Activated CD4-positive, alpha-beta T cell treated with anti-CD3 and anti-CD28 coated beads for 4 hours (primary cell): ENCODE measurements around the gene SLC35F4.

Source experiments
- DNase-seq, 2 donors: peaks; one replicate each; pipeline ENCODE4 v3.0.0-alpha.2; 2020

The SLC35F4 gene

DNA sequence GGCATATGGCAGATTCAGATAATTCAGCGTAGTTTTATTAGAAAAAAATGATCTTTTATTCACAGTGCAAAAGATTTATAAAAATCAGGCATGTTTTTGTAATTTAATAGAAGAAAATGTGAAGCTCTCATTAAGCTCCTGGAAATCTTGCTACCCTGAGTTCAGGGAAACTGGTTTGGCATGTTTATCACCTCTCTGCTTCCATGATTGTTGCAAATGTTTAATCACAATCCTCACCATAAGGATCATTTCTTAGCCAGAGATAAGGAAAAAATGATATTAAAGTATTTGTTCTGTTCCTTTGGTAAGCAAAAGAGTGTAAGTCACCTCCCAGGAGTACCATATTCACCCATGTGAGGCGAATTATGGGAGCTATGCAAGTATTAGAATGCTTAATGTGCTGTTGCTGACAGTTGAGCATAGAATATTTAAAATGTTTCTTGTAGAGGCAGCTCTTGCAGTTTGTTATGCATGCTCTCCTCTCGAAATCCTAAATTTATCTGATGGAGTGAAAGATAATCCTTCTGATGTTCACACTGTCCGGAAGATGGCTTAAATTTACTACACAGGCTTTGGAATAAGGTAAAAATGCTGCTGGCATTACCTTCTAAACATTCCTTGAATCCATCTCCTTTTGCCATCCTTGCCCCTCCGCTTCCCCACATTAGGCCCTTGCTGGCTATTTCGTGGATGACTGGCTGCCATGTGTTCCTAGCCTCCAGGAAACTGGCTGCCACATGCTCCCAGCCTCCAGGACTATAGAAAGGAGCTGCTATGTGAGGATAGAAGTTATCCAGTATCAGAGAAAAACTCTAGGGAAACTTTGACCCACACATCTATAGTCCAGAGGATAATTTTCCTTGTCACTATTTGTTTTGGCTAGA lies 256.5 kb downstream of the SLC35F4 start:
- DNase-seq, result no peak

DNA sequence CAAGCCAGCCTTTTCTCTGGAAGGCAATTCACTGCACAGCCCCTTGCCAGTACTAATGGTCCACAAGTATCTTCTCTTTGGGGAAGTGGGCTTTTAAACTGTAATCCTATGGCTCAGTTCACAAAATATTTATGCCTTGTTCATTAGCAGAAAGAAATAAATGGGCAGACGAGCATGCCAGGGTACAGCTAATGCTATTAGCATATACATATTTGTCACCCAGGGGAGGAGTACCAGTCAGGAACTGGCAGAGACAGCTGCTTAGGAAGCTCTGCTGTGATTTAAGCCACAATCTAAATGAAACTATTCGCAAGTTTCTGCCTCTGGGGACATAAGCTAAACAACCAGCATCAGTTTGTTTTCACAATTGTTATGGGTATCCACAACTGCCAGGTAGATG lies 258.8 kb downstream of the SLC35F4 start:
- DNase-seq, result no peak

DNA sequence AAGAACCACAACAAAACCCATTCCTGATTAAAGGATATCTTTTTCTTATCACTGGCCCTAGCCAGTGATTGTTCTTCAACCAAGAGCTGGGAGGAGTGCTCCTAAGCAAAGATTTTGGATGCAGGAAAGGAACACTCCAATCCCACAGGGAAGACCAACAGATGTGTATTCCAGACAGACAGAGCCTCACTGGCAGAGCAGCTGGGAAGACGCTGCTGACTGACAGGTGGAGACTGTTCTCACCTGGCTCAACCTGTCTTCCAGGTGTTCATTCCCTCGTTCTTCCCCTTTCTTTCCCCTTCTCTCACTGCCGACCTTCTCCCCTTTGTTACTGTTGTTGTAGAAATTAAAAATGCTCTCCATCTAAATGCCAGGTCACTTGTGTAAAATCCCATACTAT lies 282.5 kb downstream of the SLC35F4 start:
- DNase-seq, result no peak

DNA sequence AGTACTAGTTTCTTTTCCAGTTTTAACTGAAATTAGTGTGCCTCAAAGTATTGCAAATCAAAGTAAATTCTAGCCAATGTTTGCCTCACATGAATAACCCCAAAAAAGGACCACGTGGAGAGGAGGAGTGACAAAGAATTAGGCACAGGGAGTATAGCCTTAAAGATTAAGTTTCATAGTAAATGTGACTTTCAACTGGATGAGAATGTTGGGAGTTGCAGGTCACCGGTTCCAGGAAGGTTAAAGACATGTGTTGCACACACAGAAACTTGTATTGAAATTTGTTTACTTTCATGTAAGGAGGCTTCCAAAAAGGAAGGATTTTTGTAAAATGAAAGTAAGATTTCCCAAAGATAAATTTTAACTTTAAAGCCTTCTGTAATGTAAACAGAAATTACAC lies 283.1 kb downstream of the SLC35F4 start:
- no peak for DNase-seq

DNA sequence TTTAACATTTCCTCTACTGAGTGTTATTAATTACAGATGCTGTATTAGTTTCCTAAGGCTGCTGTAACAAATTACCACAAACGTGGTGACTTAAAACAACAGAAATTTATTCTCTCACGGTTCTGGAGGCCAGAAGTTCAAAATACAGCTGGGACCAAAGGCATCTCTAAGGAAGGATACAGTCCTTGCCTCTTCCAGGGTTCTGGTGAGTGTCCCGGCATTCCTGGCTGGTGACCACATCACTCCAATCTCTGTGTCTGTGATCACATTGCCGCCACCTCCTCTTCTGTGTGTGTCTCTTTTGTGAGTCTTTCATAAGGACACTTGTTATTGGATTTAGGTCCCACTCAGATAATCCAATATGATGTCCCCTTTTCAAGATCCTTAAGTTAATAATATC lies 287.1 kb downstream of the SLC35F4 start:
- DNase-seq, result no peak

DNA sequence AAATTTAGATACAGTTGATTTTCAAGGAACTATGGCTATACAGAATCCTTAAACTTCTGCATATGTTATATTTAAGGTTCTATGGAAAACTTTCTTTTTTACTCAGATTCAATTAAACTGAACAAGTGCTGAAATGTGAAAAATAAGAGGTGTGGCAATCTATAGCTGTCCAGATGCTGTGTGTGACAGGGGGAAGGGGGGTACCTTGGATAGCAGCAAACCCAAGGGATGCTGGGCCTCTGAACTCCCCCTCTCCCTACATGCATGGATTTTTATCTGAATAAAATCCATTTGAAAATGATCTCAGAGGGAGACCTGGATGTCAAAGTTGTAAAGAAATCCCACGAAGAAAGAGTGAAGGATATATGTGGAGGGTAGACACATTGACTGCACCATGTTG lies 289.4 kb downstream of the SLC35F4 start:
- DNase-seq, result no peak

DNA sequence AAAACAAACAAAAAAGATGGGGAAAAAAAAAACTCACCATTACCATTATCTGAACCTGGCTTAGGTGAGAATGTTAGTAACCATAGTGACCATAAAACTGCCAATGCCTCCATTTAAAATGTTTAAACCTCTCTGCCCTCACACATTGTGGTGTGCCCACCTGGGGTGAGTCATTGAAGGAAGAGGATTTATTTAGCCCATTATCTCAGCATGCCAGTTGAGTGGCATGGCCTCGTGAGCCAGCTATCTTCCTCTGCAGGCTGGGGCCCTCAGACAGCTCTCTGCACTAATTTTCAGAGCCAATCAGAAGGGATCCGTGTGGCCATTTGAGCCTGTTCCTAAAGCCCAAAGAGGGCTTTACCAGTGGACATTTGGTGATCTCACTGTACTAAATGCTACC lies 290.4 kb downstream of the SLC35F4 start:
- no peak for DNase-seq

DNA sequence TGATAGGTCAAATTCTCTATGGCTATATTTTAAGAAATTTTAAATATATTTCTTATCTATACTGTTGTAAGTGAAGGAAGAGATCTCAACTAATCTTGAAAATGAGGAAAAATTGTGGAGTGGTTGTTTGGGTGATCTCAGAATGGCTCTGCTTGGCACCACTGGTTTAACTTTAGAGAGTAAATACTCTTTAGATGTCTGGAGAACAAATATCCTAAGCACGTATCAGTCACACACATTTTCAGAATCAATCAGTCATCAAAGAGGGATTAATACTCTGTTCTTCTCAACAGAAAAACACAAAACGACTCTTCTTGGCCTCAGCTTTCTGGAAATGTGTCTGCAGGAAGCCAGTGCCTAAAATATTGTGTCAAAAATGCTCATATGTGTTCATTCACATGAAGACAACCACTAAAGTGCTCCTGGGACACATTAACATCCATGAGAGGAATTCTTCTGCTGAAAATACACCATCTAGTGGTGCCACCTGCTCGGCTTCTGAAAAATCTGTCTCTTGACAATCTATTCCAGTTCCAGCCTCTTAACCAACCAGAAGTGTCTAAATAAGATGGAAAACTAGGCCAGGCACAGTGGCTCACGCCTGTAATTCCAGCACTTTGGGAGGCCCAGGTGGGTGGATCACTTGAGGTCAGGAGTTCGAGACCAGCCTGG lies 291.1 kb downstream of the SLC35F4 start:
- no peak for DNase-seq

DNA sequence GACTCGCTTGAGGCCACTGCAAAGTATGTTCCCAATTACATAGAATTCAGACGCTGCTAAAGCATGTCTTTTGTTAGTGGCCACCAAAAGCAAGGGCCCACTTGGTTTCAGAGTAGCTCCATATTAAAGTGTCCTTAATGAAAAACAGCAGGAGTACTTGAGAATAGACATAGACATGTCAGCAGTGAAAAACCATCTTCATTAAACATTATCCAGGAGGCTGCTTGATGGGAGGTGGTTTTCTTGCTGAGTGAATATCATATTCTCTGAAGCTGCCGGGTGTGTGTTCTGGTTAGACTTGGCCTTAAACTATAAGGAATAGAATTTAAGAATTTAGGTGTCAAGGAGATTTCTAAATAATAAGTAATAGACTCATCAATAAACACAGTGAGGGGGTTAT lies 292.7 kb downstream of the SLC35F4 start:
- DNase-seq, result no peak

DNA sequence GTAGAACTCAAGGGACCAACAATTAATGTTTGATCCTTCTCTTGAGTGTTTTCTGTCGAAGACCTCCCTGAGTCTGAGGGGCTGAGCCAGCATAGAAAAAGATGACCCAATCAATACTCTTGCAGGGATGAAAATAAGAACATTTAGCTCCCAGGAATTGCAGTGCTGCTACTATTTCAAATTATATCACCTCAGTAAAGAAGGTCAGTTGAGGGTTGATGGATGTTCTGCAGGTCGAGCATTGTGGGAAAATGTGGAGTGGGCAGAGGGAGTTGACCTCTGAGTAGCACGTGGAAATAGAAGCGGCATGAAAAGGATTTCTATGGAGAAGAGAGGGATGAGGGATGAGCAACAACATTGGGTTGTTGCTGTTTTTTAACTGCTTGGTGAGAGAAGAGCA lies 297.3 kb downstream of the SLC35F4 start:
- DNase-seq, result no peak

DNA sequence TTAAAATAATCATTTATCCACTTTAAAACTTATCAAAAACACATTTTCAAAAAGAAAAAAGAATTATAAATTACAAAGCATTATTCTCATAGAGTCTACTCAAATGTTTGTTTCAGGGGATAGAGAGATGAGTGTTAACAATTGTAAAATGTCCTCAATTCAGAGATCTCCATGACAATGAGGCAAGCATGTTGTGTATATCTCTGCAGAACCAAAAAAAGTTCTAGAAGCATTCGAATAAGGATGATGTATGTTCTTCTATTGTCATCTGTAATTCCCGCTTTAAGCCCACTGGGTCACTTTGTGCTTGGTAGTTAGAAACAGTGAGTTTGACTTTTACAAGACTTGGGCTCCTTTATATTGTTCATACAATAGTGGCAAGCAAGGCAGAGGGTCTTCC lies 298.7 kb downstream of the SLC35F4 start:
- no peak for DNase-seq

DNA sequence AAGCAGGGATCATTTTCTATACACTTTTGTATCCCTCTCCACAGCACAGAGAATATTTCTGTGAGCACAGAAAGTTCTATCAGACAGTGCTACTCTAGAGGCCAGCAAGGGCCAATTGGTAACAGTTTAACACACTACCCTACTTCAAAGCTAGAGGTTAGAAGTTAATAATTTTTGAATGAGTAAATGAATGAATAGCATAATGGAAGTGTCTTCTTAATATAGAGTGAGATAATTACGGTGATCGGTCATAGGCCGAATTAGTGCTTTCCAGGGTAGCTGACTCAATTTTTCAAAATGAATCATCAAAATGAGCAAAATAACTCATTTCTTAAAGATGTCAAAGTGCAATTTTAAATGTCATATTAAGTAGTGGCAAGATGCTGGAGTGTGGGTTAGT lies 305.2 kb downstream of the SLC35F4 start:
- no peak for DNase-seq

DNA sequence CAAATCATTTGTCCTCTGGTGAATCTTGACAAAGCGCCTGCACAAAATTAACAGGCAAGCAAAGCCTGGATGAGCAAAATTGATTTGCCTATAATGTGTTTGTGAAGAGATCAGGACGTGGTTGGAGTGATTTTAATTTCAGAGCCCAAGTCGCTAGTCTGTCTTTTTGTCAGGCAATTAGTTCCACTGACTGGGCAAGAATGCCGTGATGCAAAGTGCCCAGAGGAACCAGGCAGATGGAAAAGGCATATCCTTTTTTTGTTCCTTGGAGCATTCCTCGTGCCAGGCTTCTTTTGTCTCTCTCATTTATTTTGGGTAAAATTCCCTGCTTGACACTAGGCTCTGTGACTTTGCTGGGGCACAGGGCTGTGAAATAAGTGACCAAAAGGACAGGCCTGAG lies 306.3 kb downstream of the SLC35F4 start:
- no peak for DNase-seq

DNA sequence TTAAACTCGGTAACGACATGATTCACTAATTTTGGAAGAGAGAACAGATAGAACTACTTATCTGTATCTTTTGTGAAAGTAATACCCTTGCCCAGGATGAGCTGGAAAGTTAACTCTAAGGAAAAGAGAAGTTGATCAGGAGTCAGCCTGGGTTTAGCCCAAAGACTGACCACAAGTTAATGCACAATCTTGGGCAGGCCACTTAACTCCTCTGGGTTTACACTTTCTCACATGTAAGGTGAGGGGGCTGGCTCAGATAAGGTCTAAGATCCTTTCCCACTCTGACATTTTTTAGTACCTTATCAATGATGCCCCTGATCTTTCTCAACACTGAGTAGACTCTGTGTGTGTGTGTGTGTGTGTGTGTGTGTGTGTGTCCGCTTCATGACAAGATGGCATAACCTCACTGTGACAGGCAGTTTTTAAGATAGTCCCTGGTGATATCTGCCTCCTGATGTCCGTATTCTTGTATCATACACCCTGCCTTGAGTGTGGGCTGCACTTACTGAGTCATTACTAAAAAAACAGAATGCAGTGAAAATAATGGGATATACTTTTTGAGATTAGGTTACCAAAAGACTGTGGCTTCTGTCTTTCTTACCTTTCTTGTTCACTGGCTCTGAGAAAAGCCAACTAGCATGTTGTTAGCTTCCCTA lies 316.0 kb downstream of the SLC35F4 start:
- DNase-seq, result no peak

DNA sequence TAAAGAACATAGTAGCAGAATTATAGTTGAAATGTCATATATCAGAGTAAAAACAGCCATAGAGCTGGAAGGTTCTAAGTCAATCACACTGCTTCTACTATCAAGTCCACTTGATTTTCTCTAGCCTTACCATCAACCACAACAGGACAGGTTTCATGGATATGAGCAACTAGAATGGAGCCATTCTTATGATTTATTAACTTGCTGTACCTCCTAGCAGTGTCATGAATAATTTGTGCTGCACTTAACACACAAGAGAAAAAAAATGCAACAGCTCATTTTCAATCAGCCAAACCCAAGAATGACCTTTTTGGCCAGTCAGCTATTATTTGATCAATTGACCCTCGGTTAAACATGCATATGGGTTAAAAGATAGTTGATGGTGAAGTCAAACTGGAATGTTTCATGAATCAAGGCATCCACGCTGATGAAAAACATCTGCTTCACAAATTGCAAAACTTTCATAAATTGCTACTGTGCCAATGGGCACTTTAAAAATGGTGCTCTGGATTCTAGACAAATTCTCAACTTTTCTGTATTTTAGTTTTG lies 316.8 kb downstream of the SLC35F4 start:
- DNase-seq, result no peak

DNA sequence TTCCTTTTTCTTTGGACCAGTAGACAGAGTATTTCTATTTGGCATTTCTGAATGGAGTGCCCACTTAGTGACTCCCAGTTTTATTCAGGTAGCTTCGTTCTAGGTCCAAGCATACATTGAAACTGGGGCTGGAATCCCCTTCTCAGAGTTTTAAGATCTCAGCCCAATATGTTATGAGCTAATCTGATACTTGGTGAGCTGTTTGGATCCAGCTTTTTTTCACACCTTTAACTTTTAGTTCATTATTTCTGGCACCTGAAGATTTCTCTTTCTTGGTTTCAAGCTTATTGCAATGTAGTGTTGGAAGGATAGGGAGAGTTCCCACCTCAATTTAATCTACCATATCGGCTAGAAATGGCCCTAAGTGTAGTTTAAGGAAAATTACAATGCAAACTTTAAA lies 318.8 kb downstream of the SLC35F4 start:
- DNase-seq, result no peak

DNA sequence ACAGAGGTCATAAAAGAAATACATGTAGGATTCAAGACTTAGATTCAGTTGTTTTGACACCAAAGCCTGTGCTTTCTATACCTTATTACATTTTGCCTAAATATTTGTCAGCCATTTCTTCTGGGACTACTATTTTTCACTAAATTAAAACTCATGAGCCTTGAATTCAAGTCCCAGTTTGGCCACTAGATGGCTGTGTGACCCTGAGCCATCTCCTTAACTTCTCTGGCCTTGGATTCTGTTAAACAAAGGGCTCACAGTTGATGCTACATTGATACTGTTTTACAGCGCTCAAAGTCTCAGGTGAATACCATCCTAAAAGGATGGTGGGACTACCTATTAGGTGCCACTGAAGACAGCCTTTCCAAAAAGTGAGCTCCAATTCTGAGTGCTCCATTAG lies 332.7 kb downstream of the SLC35F4 start:
- no peak for DNase-seq

DNA sequence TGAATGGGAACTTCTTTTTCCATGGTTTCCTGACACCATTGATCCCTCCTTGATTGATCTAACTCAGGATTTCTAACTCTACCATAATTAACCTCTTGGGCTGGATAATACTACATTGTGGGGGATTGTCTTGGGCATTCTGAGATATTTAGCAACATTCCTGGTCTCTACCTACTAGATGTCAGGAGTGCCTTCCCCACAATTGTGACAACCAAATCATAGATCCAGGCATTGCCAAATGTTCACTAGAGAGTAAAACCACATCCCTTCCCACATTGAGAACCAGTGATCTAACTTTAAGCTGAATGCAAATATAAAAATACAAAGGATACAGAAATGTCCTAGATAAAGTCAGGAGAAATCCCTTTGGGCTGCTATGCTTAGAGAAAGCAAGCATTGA lies 335.3 kb downstream of the SLC35F4 start:
- no peak for DNase-seq

DNA sequence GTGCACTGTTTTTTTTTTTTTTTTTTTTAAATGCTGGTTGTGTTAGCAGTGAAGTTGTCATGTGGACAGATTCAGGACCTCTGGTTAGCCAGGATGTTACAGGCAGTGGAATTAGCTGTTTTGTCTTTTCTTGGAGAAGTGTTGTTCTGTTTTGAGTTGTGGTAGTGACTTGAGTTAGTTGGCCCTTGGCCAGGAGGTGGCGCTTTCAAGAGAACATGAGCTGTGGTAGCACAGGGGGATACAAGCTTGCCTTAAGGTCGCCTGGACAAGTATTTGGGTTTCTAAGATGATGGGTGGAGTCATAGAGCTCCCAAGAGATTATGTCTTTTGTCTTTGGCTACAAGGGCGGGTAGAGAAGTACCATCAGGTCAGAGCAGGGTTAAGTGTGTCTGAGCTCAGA lies 338.9 kb downstream of the SLC35F4 start:
- no peak for DNase-seq

DNA sequence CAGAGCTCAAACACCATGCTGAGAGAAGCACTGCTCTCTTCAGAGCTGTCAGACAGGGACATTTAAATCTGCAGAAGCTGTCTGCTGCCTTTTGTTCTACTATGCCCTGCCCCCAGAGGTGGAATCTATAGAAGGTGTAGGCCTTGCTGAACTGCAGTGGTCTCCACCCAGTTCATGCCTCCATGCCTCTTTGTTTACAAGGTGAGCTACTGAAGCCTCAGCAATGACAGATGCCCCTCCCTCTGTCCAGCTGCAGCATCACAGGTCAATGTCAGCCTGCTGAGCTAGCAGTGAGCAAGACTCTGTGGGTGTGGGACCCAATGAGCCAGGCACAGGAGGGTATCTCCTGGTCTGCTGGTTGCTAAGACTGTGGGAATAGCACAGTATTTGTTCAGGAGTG lies 346.8 kb downstream of the SLC35F4 start:
- no peak for DNase-seq
